IMR-90 (cell line): ENCODE data around the gene SLC35F3. TPM values are rescaled to one million over a fixed set of nuclear protein-coding genes. Genes with fewer than 3 reads are reported as not detected.

Source experiments
- ATAC-seq: fragments of 200-7000 bp; cut with Tn5 transposase; 2 replicates; pipeline ENCODE4 v1.9.1; 2020; ENCODE audit warnings: low read depth, mild to moderate bottlenecking, moderate library complexity
- BruUV-seq: library from RNA; stranded (reverse); fragments of 400-500 nt; replicated peaks from 2 replicates; lab custom pipeline; 2021; lab: Mats Ljungman, UMichigan
- CTCF ChIA-PET: fragments of 300-600 bp; formaldehyde crosslinking; extraction: SDS; loops from one replicate; lab custom pipeline; 2021; ENCODE audit warnings: antibody characterized with exemption; lab: Yijun Ruan, JAX
- POLR2A ChIA-PET: fragments of 300-600 bp; sonication (Branson Sonifier 250); formaldehyde crosslinking; loops from one replicate; lab custom pipeline; 2022; ENCODE audit warnings: antibody characterized with exemption; ENCODE audit not compliant: unreplicated experiment; lab: Charles Lee
- DNase-seq: peaks from one replicate; pipeline ENCODE4 v3.0.0; 2013
- H2AFZ ChIP-seq: replicated peaks from 2 replicates; pipeline ENCODE3; 2013; ENCODE audit warnings: low read length, mild to moderate bottlenecking; ENCODE audit not compliant: poor library complexity
- H2AK5ac ChIP-seq: 2 replicates; pipeline ENCODE4 v1.6.1; 2013; ENCODE audit warnings: low read depth, low read length, inconsistent platforms
- H2AK9ac ChIP-seq: replicated peaks from 2 replicates; pipeline ENCODE3; 2013; ENCODE audit warnings: mild to moderate bottlenecking, low read depth, low read length, moderate library complexity; ENCODE audit not compliant: poor library complexity
- H2BK120ac ChIP-seq: 2 replicates; pipeline ENCODE4 v1.6.1; 2013; ENCODE audit warnings: low read depth, low read length, inconsistent platforms
- H2BK15ac ChIP-seq: 3 replicates; pipeline ENCODE4 v1.6.1; 2013; ENCODE audit warnings: low read depth, low read length, inconsistent platforms
- H2BK20ac ChIP-seq: 2 replicates; pipeline ENCODE4 v1.6.1; 2013; ENCODE audit warnings: low read depth, mild to moderate bottlenecking, inconsistent platforms, low read length, moderate library complexity
- H2BK5ac ChIP-seq: 2 replicates; pipeline ENCODE4 v1.6.1; 2013; ENCODE audit warnings: mild to moderate bottlenecking, low read depth, low read length, inconsistent platforms; ENCODE audit not compliant: poor library complexity, severe bottlenecking
- H3K14ac ChIP-seq: replicated peaks from 2 replicates; pipeline ENCODE4 v1.6.1; 2013; ENCODE audit warnings: low read depth, low read length, inconsistent platforms
- H3K18ac ChIP-seq: 2 replicates; pipeline ENCODE4 v1.6.1; 2013; ENCODE audit warnings: low read depth, low read length, control low read depth
- H3K23ac ChIP-seq: 2 replicates; pipeline ENCODE4 v1.6.1; 2013; ENCODE audit warnings: low read depth, low read length, inconsistent platforms
- H3K27ac ChIP-seq: 2 replicates; pipeline ENCODE4 v1.5.1; 2013; ENCODE audit warnings: mild to moderate bottlenecking, control low read depth, low read length; ENCODE audit not compliant: insufficient read depth
- H3K27me3 ChIP-seq: 2 replicates; pipeline ENCODE4 v1.6.1; 2013; ENCODE audit warnings: low read length; ENCODE audit not compliant: control insufficient read depth, insufficient read depth
- H3K36me3 ChIP-seq: 2 replicates; pipeline ENCODE4 v1.6.1; 2013; ENCODE audit warnings: low read length, mixed read lengths; ENCODE audit not compliant: control insufficient read depth, insufficient read depth
- H3K4ac ChIP-seq: 2 replicates; pipeline ENCODE4 v1.6.1; 2013; ENCODE audit warnings: low read depth, low read length, inconsistent platforms
- H3K4me1 ChIP-seq: 2 replicates; pipeline ENCODE4 v1.6.1; 2013; ENCODE audit warnings: low read length, mixed read lengths; ENCODE audit not compliant: control insufficient read depth, insufficient read depth
- H3K4me2 ChIP-seq: 2 replicates; pipeline ENCODE4 v1.6.1; 2013; ENCODE audit warnings: low read depth, mild to moderate bottlenecking, control low read depth, low read length, moderate library complexity
- H3K4me3 ChIP-seq: 2 replicates; pipeline ENCODE4 v1.5.1; 2013; ENCODE audit warnings: low read depth, mild to moderate bottlenecking, control low read depth, low read length, moderate library complexity; ENCODE audit not compliant: insufficient read depth
- H3K56ac ChIP-seq: 2 replicates; pipeline ENCODE4 v1.6.1; 2013; ENCODE audit warnings: low read length, inconsistent platforms; ENCODE audit not compliant: insufficient read depth; ENCODE audit errors: extremely low read depth
- H3K79me1 ChIP-seq, 2 experiments: 2 replicates each; pipeline ENCODE4 v1.6.1; 2013; ENCODE audit warnings: low read length in 2 of 2, inconsistent platforms in 1 of 2, low read depth in 1 of 2
- H3K9ac ChIP-seq: 2 replicates; pipeline ENCODE4 v1.6.1; 2013; ENCODE audit warnings: low read depth, low read length, control low read depth
- H3K9me1 ChIP-seq: 2 replicates; pipeline ENCODE4 v1.6.1; 2013; ENCODE audit warnings: low read length, inconsistent platforms; ENCODE audit not compliant: insufficient read depth
- H3K9me3 ChIP-seq: 2 replicates; pipeline ENCODE4 v1.6.1; 2013; ENCODE audit warnings: low read length; ENCODE audit not compliant: control insufficient read depth, insufficient read depth
- H4K20me1 ChIP-seq: 2 replicates; pipeline ENCODE4 v1.6.1; 2013; ENCODE audit warnings: low read length, inconsistent platforms; ENCODE audit not compliant: insufficient read depth
- H4K5ac ChIP-seq: 2 replicates; pipeline ENCODE4 v1.6.1; 2013; ENCODE audit warnings: mild to moderate bottlenecking, low read depth, low read length, control low read depth
- H4K8ac ChIP-seq, 2 experiments: 2 replicates each; pipeline ENCODE4 v1.6.1; 2013; ENCODE audit warnings: low read depth in 2 of 2, low read length in 2 of 2, control low read depth in 1 of 2, inconsistent platforms in 1 of 2
- H4K91ac ChIP-seq: 2 replicates; pipeline ENCODE4 v1.6.1; 2013; ENCODE audit warnings: low read depth, low read length, inconsistent platforms; ENCODE audit not compliant: insufficient read depth
- BHLHE40 ChIP-seq: fragments of 150-350 bp; IDR thresholded peaks from 2 replicates; pipeline ENCODE4 v1.6.1; 2016; ENCODE audit warnings: mild to moderate bottlenecking, low read depth, low read length
- RAD21 ChIP-seq: IDR thresholded peaks from 2 replicates; pipeline ENCODE4 v1.6.1; 2012; ENCODE audit warnings: low read length, improper control_type of control experiment
- RFX5 ChIP-seq: IDR thresholded peaks from 2 replicates; pipeline ENCODE4 v1.8.0; 2012; ENCODE audit warnings: low read depth, mild to moderate bottlenecking, low read length, moderate library complexity
- SMC3 ChIP-seq: fragments of 150-350 bp; IDR thresholded peaks from 2 replicates; pipeline ENCODE4 v1.6.1; 2016; ENCODE audit warnings: low read depth, mild to moderate bottlenecking, antibody characterized with exemption, low read length, moderate library complexity
- WGBS, 2 experiments: methylation state at CpG; one replicate each; pipeline versions ENCODE4 v1.1.5 to v1.1.7; 2013; ENCODE audit warnings: missing lambda C conversion rate in 2 of 2; ENCODE audit not compliant: insufficient read length in 1 of 2; ENCODE audit errors: extremely low coverage in 2 of 2; 5-methylcytosine and 5-hydroxymethylcytosine counted together
- dilution Hi-C: fragments of 300-500 bp; cut with HindIII; formaldehyde crosslinking; loops from one replicate; pipeline ENCODE4 v1.14.3; 2018; ENCODE audit warnings: low sequenced_read_pairs; ENCODE audit not compliant: unreplicated experiment
- in situ Hi-C: fragments of 300-500 bp; cut with MboI; formaldehyde crosslinking; loops from 3 replicates; pipeline ENCODE4 v1.14.3; 2019; ENCODE audit warnings: low sequenced_read_pairs, inconsistent platforms, mixed read lengths
- intact Hi-C: fragments of 100-400 bp; cut with micrococcal nuclease; formaldehyde crosslinking; loops from 2 replicates; pipeline ENCODE4 v1.10.0; 2022
- polyA plus RNA-seq, 3 experiments: library from polyadenylated mRNA; depleted of rRNA; stranded (reverse); fragments of >200 nt; gene quantifications; 2 replicates each; pipeline ENCODE4 v1.2.3, GENCODE V29; 2012; ENCODE audit warnings: low replicate concordance in 1 of 3
- total RNA-seq: library from RNA; depleted of rRNA; stranded (reverse); fragments of >200 nt; gene quantifications from 2 replicates; pipeline ENCODE4 v1.2.3, GENCODE V29; 2012

The SLC35F3 gene
- total and polyA plus RNA-seq, 2 of the 4 experiments (the other 2 are of a cell fraction), result under 0.01 to 0.17 TPM

DNA sequence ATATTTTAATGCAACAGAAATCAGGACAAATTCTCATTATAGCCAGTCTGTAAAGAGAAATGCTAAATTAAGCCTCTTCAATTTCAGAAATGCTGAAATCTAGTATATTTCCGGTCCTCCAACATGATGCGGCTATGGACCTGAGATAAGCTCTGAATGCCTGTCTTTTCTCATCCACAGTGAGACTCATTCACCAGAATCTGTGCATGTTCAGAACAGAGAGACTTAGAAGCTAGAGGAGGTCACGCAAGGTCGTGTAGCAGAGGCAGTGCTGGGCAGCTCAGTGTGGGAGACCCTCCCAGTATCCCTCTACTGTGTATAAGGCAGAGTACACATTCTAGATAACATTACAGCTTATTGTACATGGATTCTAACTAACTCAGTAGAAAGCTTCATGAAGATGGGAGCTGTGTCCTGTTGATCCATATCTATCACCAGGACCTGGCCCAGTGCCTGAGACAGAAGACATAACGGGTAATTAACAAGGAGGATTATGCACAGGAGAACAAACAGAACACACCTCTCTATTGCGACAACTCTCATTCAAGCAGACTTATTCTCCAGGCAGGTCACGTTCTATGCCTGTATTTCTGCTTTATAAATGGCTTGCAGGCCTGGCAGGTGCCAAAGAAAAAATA lies 371.8 kb downstream of the SLC35F3 start:
- Histone ChIP-seq H3K56ac (no peak overlapping the region), H3K36me3 (no peaks in the 10 kb centered on the region), H4K91ac (no peak overlapping the region), H3K14ac (no peak overlapping the region), H4K8ac (no peak overlapping the region), H2BK20ac (no peak overlapping the region), H4K20me1 (no peaks in the 10 kb centered on the region), H3K27me3 (no peaks in the 10 kb centered on the region), H2BK5ac (no peak overlapping the region), H3K27ac (no peak overlapping the region), H3K4me3 (no peak overlapping the region), H3K4me1 (no peaks in the 10 kb centered on the region), H3K4me2 (no peak overlapping the region), H2AFZ (no peak overlapping the region), H2AK5ac (no peak overlapping the region), H2BK15ac (no peak overlapping the region), H3K9ac (no peak overlapping the region), H3K4ac (no peak overlapping the region), H3K9me1 (no peaks in the 10 kb centered on the region), H3K18ac (no peak overlapping the region), H2AK9ac (no peak overlapping the region), H2BK120ac (no peak overlapping the region), H3K9me3 (no peaks in the 10 kb centered on the region), H3K23ac (no peak overlapping the region), H3K79me1 (no peaks in the 10 kb centered on the region), H4K5ac (no peak overlapping the region)
- dilution Hi-C loops (no loop called here), intact Hi-C loops (no loop called here), in situ Hi-C loops (no loop called here)
- ChIA-PET CTCF (no interaction called here), POLR2A (no interaction called here)
- BruUV-seq, result no TSS peak
- DNase-seq (no peak), ATAC-seq (no peak)
- no CpG with 5 or more reads among the region's 7 CpGs for WGBS, 2 experiments
- TF ChIP-seq RFX5, result no peak
- no peak for TF ChIP-seq BHLHE40
- TF ChIP-seq RAD21, result no peak
- no peak for TF ChIP-seq SMC3
